ENCODE data around the gene EPB42.
"Not testable (repeated sequence)": the region's sequence is repeated elsewhere in the genome, so short reads cannot be mapped to it uniquely, and the experiment has no call there.

EPB42 gene

GRCh38 chr15:43206054-43206453, 14.8 kb downstream of the EPB42 start:
- ATAC-seq (ENCODE audit: low read depth) (no peak), DNase-seq (ENCODE audit: low spot score) (no peak)
- TF ChIP-seq, protein P1, sequence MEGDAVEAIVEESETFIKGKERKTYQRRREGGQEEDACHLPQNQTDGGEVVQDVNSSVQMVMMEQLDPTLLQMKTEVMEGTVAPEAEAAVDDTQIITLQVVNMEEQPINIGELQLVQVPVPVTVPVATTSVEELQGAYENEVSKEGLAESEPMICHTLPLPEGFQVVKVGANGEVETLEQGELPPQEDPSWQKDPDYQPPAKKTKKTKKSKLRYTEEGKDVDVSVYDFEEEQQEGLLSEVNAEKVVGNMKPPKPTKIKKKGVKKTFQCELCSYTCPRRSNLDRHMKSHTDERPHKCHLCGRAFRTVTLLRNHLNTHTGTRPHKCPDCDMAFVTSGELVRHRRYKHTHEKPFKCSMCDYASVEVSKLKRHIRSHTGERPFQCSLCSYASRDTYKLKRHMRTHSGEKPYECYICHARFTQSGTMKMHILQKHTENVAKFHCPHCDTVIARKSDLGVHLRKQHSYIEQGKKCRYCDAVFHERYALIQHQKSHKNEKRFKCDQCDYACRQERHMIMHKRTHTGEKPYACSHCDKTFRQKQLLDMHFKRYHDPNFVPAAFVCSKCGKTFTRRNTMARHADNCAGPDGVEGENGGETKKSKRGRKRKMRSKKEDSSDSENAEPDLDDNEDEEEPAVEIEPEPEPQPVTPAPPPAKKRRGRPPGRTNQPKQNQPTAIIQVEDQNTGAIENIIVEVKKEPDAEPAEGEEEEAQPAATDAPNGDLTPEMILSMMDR (IDR thresholded peaks at IDR 0.05; ENCODE audit: poor library complexity, severe bottlenecking) = no peak
- no peak overlapping the region for H3K4me3 ChIP-seq (ENCODE audit: severe bottlenecking)
- H3K4me1 ChIP-seq (ENCODE audit: insufficient read depth, poor library complexity, severe bottlenecking) = peaks cover 3% of the 10 kb centered on the region
- no peak overlapping the region for H3K27ac ChIP-seq (ENCODE audit: poor library complexity, severe bottlenecking)
- H3K27me3 ChIP-seq (ENCODE audit: insufficient read depth, poor library complexity, severe bottlenecking) = no peaks in the 10 kb centered on the region
- H3K9me3 ChIP-seq (ENCODE audit: severe bottlenecking) = no peaks in the 10 kb centered on the region
- H3K36me3 ChIP-seq (ENCODE audit: low read depth) = no peaks in the 10 kb centered on the region

GRCh38 chr15:43204016-43204901, 16.6 kb downstream of the EPB42 start:
- TF ChIP-seq, protein P1 (IDR thresholded peaks at IDR 0.05; ENCODE audit: poor library complexity, severe bottlenecking) = peak; percentile 88
- ATAC-seq (ENCODE audit: low read depth) = peak; percentile 62
- Histone ChIP-seq H3K27ac (ENCODE audit: poor library complexity, severe bottlenecking) (no peak overlapping the region), H3K36me3 (ENCODE audit: low read depth) (no peaks in the 10 kb centered on the region), H3K27me3 (ENCODE audit: insufficient read depth, poor library complexity, severe bottlenecking) (no peaks in the 10 kb centered on the region), H3K4me1 (ENCODE audit: insufficient read depth, poor library complexity, severe bottlenecking) (peaks cover 3% of the 10 kb centered on the region), H3K4me3 (ENCODE audit: severe bottlenecking) (no peak overlapping the region), H3K9me3 (ENCODE audit: severe bottlenecking) (no peaks in the 10 kb centered on the region)
- DNase-seq (ENCODE audit: low spot score) = no peak

DNA sequence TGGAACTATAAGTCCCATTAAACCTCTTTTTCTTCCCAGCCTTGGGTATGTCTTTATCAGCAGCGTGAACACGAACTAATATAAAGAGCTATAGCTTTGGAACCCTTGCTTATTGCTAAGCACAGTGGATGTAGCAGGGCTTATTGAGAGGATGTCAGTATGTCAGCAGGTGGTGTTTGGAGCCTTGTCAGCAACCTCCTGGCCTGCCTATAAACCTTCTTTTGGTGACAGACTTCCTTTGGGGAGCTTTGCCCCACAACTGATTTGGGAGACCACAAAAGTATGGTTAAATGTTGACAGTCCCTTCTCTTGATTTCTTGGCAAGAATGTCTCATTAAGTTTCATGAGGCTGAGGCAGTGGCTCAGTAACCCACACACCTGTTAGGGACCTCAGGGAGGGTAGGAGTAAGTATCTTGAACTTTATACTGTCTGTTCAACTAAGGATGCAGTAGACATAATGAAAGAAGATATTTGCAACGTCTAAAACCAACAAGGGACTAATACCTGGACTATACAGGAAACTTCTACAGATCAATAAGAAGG, 20.8 kb downstream of the EPB42 start:
- TF ChIP-seq, protein P1 (IDR thresholded peaks at IDR 0.05; ENCODE audit: poor library complexity, severe bottlenecking) = no peak
- no peak for DNase-seq (ENCODE audit: low spot score)
- ATAC-seq (ENCODE audit: low read depth) = no peak
- Histone ChIP-seq H3K9me3 (ENCODE audit: severe bottlenecking) (no peaks in the 10 kb centered on the region), H3K4me1 (ENCODE audit: insufficient read depth, poor library complexity, severe bottlenecking) (peaks cover 3% of the 10 kb centered on the region), H3K36me3 (ENCODE audit: low read depth) (peaks cover 10% of the 10 kb centered on the region), H3K4me3 (ENCODE audit: severe bottlenecking) (no peak overlapping the region), H3K27ac (ENCODE audit: poor library complexity, severe bottlenecking) (no peak overlapping the region), H3K27me3 (ENCODE audit: insufficient read depth, poor library complexity, severe bottlenecking) (no peaks in the 10 kb centered on the region)

DNA sequence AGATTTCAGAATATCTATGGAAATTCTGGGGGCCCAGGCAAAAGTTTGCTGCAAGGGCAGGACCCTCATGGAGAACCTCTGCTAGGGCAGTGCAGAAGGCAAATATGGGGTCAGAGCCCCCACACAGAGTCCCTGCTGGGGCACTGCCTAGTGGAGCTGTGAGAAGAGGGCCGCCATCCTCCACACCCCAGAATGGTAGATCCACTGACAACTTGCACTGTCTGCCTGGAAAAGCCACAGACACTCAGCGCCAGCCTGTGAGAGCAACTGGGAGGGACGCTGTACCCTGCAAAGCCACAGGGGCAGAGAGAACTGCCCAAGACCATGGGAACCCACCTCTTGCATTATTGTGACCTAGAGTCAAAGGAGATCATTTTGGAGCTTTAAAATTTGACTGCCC, 21.8 kb downstream of the EPB42 start:
- TF ChIP-seq, protein P1 (IDR thresholded peaks at IDR 0.05; ENCODE audit: poor library complexity, severe bottlenecking) = no peak
- no peak for ATAC-seq (ENCODE audit: low read depth)
- no peak for DNase-seq (ENCODE audit: low spot score)
- Histone ChIP-seq H3K27ac (ENCODE audit: poor library complexity, severe bottlenecking) (no peak overlapping the region), H3K4me3 (ENCODE audit: severe bottlenecking) (no peak overlapping the region), H3K27me3 (ENCODE audit: insufficient read depth, poor library complexity, severe bottlenecking) (no peaks in the 10 kb centered on the region), H3K36me3 (ENCODE audit: low read depth) (peaks cover 19% of the 10 kb centered on the region), H3K4me1 (ENCODE audit: insufficient read depth, poor library complexity, severe bottlenecking) (peaks cover under 1% of the 10 kb centered on the region), H3K9me3 (ENCODE audit: severe bottlenecking) (no peaks in the 10 kb centered on the region)

DNA sequence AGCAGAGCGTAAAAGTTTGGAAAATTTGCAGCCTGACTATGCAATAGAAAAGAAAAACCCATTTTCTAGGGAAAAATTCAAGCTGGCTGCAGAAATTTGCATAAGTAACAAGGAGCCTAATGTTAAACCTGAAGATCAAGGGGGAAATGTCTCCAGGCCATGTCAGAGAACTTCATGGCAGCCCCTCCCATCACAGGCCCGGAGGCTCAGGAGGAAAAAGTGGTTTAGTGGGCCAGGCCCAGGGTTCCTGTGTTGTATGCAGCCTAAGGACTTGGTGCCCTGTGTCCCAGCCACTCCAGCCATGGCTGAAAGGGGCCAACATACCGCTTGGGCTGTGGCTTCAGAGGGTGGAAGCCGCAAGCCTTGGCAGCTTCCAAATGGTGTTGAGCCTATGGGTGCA, 22.3 kb downstream of the EPB42 start:
- not testable (repeated sequence) for H3K9me3 ChIP-seq (ENCODE audit: severe bottlenecking); H3K27ac ChIP-seq (ENCODE audit: poor library complexity, severe bottlenecking); H3K4me1 ChIP-seq (ENCODE audit: insufficient read depth, poor library complexity, severe bottlenecking); H3K4me3 ChIP-seq (ENCODE audit: severe bottlenecking); H3K27me3 ChIP-seq (ENCODE audit: insufficient read depth, poor library complexity, severe bottlenecking); ATAC-seq (ENCODE audit: low read depth); DNase-seq (ENCODE audit: low spot score)
- peaks cover 22% of the 10 kb centered on the region for H3K36me3 ChIP-seq (ENCODE audit: low read depth)

- H3K36me3 ChIP-seq (ENCODE audit: low read depth) = peaks cover 27% of the 10 kb centered on the region
- not testable (repeated sequence) for H3K27ac ChIP-seq (ENCODE audit: poor library complexity, severe bottlenecking); H3K4me1 ChIP-seq (ENCODE audit: insufficient read depth, poor library complexity, severe bottlenecking); DNase-seq (ENCODE audit: low spot score); ATAC-seq (ENCODE audit: low read depth); H3K27me3 ChIP-seq (ENCODE audit: insufficient read depth, poor library complexity, severe bottlenecking); H3K4me3 ChIP-seq (ENCODE audit: severe bottlenecking); H3K9me3 ChIP-seq (ENCODE audit: severe bottlenecking)
Observed at GRCh38 chr15:43197773-43198172, 23.0 kb downstream of the EPB42 start.

Measured in RWPE2 (cell line).